ENCODE results near the gene FKBP1B. TPM values are rescaled to one million over a fixed set of nuclear protein-coding genes. Genes with fewer than 3 reads are reported as not detected.

The FKBP1B gene
- total RNA-seq, 1 experiment from 2014 or later, result 59.7 TPM

DNA sequence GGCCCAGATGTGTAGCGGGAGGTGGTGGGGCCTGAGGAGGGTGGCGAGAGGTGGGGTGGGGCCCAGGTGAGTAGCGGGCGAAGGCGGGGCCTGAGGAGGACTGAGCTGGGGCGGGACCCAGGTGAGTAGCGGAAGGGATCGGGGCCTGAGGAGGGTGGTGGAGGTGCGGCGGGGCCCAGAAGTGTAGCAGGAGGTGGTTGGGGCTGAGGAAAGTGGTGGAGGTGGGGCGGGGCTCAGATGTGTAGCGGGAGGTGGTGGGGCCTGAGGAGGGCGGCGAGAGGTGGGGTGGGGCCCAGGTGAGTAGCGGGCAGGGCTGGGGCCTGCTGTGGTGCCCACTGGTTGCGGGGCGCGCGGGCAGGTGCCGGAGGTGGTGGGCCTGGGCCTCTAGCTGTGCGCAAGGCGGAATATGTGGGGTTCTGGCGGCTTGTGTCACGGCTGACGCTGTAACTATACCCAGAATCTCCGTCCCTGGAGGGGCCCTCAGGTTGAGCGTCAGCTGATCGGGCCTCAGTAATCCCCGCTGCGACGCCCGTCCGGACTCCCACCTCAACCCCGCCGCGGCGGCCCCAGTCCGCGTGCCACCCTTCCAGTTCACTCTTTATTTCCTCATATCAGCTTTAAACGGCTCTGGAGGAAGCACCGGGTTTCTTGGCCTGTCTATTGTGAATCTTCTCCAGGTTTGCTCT, 27.5 kb downstream of the FKBP1B start:
- Mint-ChIP-seq H3K27ac (peak overlapping the region; percentile 31 to 91 (median 90); a peak in 5 of 7 replicates), H3K4me3 (peak overlapping the region; percentile 77 to 97), H3K4me1 (peaks cover 17 to 19% of the 10 kb centered on the region in 2 experiments), H3K9me3 (no peaks in the 10 kb centered on the region), H3K36me3 (ENCODE audit: insufficient read depth in 1 of 3, low read depth in 3 of 3) (peaks cover 19 to 53% (median 51%) of the 10 kb centered on the region in 3 experiments), H3K27me3 (ENCODE audit: low read depth) (no peaks in the 10 kb centered on the region)
- TF ChIP-seq, protein P1, sequence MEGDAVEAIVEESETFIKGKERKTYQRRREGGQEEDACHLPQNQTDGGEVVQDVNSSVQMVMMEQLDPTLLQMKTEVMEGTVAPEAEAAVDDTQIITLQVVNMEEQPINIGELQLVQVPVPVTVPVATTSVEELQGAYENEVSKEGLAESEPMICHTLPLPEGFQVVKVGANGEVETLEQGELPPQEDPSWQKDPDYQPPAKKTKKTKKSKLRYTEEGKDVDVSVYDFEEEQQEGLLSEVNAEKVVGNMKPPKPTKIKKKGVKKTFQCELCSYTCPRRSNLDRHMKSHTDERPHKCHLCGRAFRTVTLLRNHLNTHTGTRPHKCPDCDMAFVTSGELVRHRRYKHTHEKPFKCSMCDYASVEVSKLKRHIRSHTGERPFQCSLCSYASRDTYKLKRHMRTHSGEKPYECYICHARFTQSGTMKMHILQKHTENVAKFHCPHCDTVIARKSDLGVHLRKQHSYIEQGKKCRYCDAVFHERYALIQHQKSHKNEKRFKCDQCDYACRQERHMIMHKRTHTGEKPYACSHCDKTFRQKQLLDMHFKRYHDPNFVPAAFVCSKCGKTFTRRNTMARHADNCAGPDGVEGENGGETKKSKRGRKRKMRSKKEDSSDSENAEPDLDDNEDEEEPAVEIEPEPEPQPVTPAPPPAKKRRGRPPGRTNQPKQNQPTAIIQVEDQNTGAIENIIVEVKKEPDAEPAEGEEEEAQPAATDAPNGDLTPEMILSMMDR (conservative IDR thresholded peaks at IDR 0.05), result no peak
- Histone ChIP-seq H3K4me2 (ENCODE audit: insufficient read depth, insufficient read length, low read length) (peak overlapping the region; percentile 74), H3K18ac (ENCODE audit: insufficient read length, low read depth, low read length) (peak overlapping the region; percentile 6), H2BK12ac (ENCODE audit: insufficient read length, low read depth, low read length) (no peak overlapping the region), H3K27me3 (ENCODE audit: insufficient read depth, low read length) (no peaks in the 10 kb centered on the region), H3K23ac (ENCODE audit: insufficient read length, low read depth, low read length) (no peak overlapping the region), H3K79me2 (ENCODE audit: insufficient read depth, low read length) (no peaks in the 10 kb centered on the region; the same call in 1 of the 2 replicates), H3K4ac (ENCODE audit: low read depth, low read length) (no peak overlapping the region), H3K56ac (ENCODE audit: insufficient read length, low read depth, low read length) (no peak overlapping the region), H3K9ac (ENCODE audit: extremely low read depth, insufficient read length, low read length) (peak overlapping the region; percentile 50), H4K91ac (ENCODE audit: insufficient read length, low read depth, low read length) (no peak overlapping the region), H2BK15ac (ENCODE audit: low read depth, low read length) (no peak overlapping the region), H4K5ac (ENCODE audit: insufficient read length, low read depth, low read length) (no peak overlapping the region), H4K8ac (replicated peaks; ENCODE audit: insufficient read length, low read depth, low read length) (no peak overlapping the region), H3K14ac (ENCODE audit: insufficient read depth, low read length) (peak overlapping the region; percentile 73), H3T11ph (ENCODE audit: low read length) (no peak overlapping the region), H3K4me1 (ENCODE audit: insufficient read depth, low read length) (peaks cover 3% of the 10 kb centered on the region; the same call in 1 of the 2 replicates), H2BK5ac (ENCODE audit: insufficient read length, low read length) (no peak overlapping the region), H2AFZ (ENCODE audit: low read length) (no peak overlapping the region), H3K79me1 (ENCODE audit: insufficient read depth, low read depth, low read length, poor library complexity, severe bottlenecking) (no peaks in the 10 kb centered on the region), H3K23me2 (ENCODE audit: insufficient read length, low read depth, low read length, poor library complexity, severe bottlenecking) (peaks cover 11% of the 10 kb centered on the region), H2BK20ac (ENCODE audit: low read depth, low read length, poor library complexity, severe bottlenecking) (no peak overlapping the region), H3K9me3 (ENCODE audit: control insufficient read depth, low read depth, low read length) (no peaks in the 10 kb centered on the region), H3K27ac (ENCODE audit: insufficient read length, low read depth, low read length) (no peak overlapping the region), H4K20me1 (ENCODE audit: control insufficient read depth, insufficient read depth, insufficient read length) (no peaks in the 10 kb centered on the region), H2BK120ac (ENCODE audit: low read depth, low read length, poor library complexity, severe bottlenecking) (no peak overlapping the region), H2AK5ac (ENCODE audit: insufficient read length, low read length) (no peak overlapping the region)
- DNase-seq, result no peak
- no CpG with 5 or more reads among the region's 41 CpGs for WGBS (ENCODE audit: extremely low coverage, insufficient read length, low lambda C conversion rate)
